WTC11 (cell line): ENCODE results near the gene PHLPP1. TPM values are rescaled to one million over a fixed set of nuclear protein-coding genes. Genes with fewer than 3 reads are reported as not detected.
"Not testable (repeated sequence)": the region's sequence is repeated elsewhere in the genome, so short reads cannot be mapped to it uniquely, and the experiment has no call there.

ENCODE experiments used
- ATAC-seq: fragments of 200-7000 bp; cut with Tn5 transposase; 2 replicates; pipeline ENCODE4 v1.10.0; 2021; ENCODE audit warnings: mild to moderate bottlenecking, moderate library complexity
- CTCF ChIA-PET: fragments of 300-600 bp; sonication (Branson Sonifier 250); formaldehyde crosslinking; loops from one replicate; lab custom pipeline; 2021; ENCODE audit warnings: antibody characterized with exemption; lab: Charles Lee
- POLR2A ChIA-PET: fragments of 350-600 bp; sonication (Branson Sonifier 250); formaldehyde crosslinking; loops from one replicate; lab custom pipeline; 2021; ENCODE audit warnings: antibody characterized with exemption; lab: Charles Lee
- DNase-seq: peaks from one replicate; pipeline ENCODE4 v3.0.0; 2021; ENCODE audit warnings: low spot score
- H3K27ac Mint-ChIP-seq: 2 replicates; pipeline ENCODE4 v1.8.0; 2021; ENCODE audit warnings: mixed read lengths
- H3K27me3 Mint-ChIP-seq: 2 replicates; pipeline ENCODE4 v1.8.0; 2021; ENCODE audit warnings: low read depth, mild to moderate bottlenecking, moderate library complexity, mixed read lengths
- H3K36me3 Mint-ChIP-seq: 2 replicates; pipeline ENCODE4 v1.8.0; 2021; ENCODE audit warnings: mixed read lengths
- H3K4me1 Mint-ChIP-seq: 2 replicates; pipeline ENCODE4 v1.8.0; 2022; ENCODE audit warnings: mixed read lengths
- H3K4me3 Mint-ChIP-seq: 2 replicates; pipeline ENCODE4 v1.8.0; 2021; ENCODE audit warnings: mild to moderate bottlenecking, moderate library complexity, mixed read lengths
- H3K9me3 Mint-ChIP-seq: 2 replicates; pipeline ENCODE4 v1.8.0; 2021; ENCODE audit warnings: mixed read lengths
- AR ChIP-seq: fragments of 250-450 bp; sonication (Bioruptor Pico); IDR thresholded peaks from 2 replicates; pipeline ENCODE4 v1.9.0; 2021; ENCODE audit warnings: mild to moderate bottlenecking
- ATF1 ChIP-seq: sonication (generic); formaldehyde crosslinking; IDR thresholded peaks from 2 replicates; pipeline ENCODE4 v1.8.1; 2023; ENCODE audit warnings: mild to moderate bottlenecking, moderate library complexity, missing genetic modification reagents
- ATF3 ChIP-seq: sonication (generic); formaldehyde crosslinking; conservative IDR thresholded peaks from 2 replicates; pipeline ENCODE4 v1.8.1; 2022; ENCODE audit warnings: mild to moderate bottlenecking, missing genetic modification reagents
- CDX4 ChIP-seq: fragments of 250-450 bp; sonication (Bioruptor Pico); IDR thresholded peaks from 2 replicates; pipeline ENCODE4 v1.9.0; 2021; ENCODE audit warnings: moderate library complexity, mild to moderate bottlenecking, inconsistent platforms, borderline replicate concordance
- E2F4 ChIP-seq: sonication (generic); formaldehyde crosslinking; IDR thresholded peaks from 2 replicates; pipeline ENCODE4 v1.8.1; 2022; ENCODE audit warnings: low read depth, mild to moderate bottlenecking, moderate library complexity, missing genetic modification reagents, borderline replicate concordance
- ELF4 ChIP-seq: sonication (generic); formaldehyde crosslinking; IDR thresholded peaks from 2 replicates; pipeline ENCODE4 v1.8.1; 2022; ENCODE audit warnings: low read depth, mild to moderate bottlenecking, moderate library complexity, missing genetic modification reagents
- ERG ChIP-seq: fragments of 250-450 bp; sonication (Bioruptor Pico); IDR thresholded peaks from 2 replicates; pipeline ENCODE4 v1.8.0; 2021; ENCODE audit warnings: mild to moderate bottlenecking
- FOXJ3 ChIP-seq: sonication (generic); formaldehyde crosslinking; IDR thresholded peaks from 2 replicates; pipeline ENCODE4 v1.9.0; 2021; ENCODE audit warnings: missing genetic modification reagents, mild to moderate bottlenecking, borderline replicate concordance
- IRF2 ChIP-seq: sonication (generic); formaldehyde crosslinking; IDR thresholded peaks from 2 replicates; pipeline ENCODE4 v1.8.0; 2022; ENCODE audit warnings: low read depth, missing genetic modification reagents, borderline replicate concordance
- JUN ChIP-seq: sonication (generic); formaldehyde crosslinking; IDR thresholded peaks from 2 replicates; pipeline ENCODE4 v1.8.0; 2023; ENCODE audit warnings: mild to moderate bottlenecking, missing genetic modification reagents
- NR2C2 ChIP-seq: sonication (generic); formaldehyde crosslinking; IDR thresholded peaks from 2 replicates; pipeline ENCODE4 v1.8.0; 2022; ENCODE audit warnings: mild to moderate bottlenecking, missing genetic modification reagents
- RELA ChIP-seq: sonication (generic); formaldehyde crosslinking; IDR thresholded peaks from 2 replicates; pipeline ENCODE4 v1.8.1; 2022; ENCODE audit warnings: missing genetic modification reagents, mild to moderate bottlenecking, borderline replicate concordance
- RORB ChIP-seq: fragments of 250-450 bp; sonication (Bioruptor Pico); IDR thresholded peaks from 2 replicates; pipeline ENCODE4 v1.9.0; 2021; ENCODE audit warnings: mild to moderate bottlenecking
- SMAD4 ChIP-seq: sonication (generic); formaldehyde crosslinking; IDR thresholded peaks from 2 replicates; pipeline ENCODE4 v1.8.0; 2022; ENCODE audit warnings: mild to moderate bottlenecking, missing genetic modification reagents
- ZNF281 ChIP-seq: sonication (generic); formaldehyde crosslinking; IDR thresholded peaks from 2 replicates; pipeline ENCODE4 v1.8.0; 2023; ENCODE audit warnings: mild to moderate bottlenecking, missing genetic modification reagents
- total RNA-seq: library from RNA; stranded (reverse); gene quantifications from 3 replicates; pipeline ENCODE4 v1.2.3, GENCODE V29; 2021

Gene PHLPP1
- total RNA-seq, 1 experiment from 2014 or later, result 52.0 TPM

GRCh38 chr18:62912885-62913284 lies 197.5 kb downstream of the PHLPP1 start (continued):
- no peak for TF ChIP-seq JUN (CRISPR knock-in tag)
- no peak for TF ChIP-seq ATF1 (CRISPR knock-in tag)
- no peak for TF ChIP-seq ATF3
- TF ChIP-seq ZNF281, result no peak
- no peak for TF ChIP-seq SMAD4 (CRISPR knock-in tag)
- no peak for TF ChIP-seq AR (CRISPR knock-in tag)

GRCh38 chr18:62913824-62914223 lies 198.5 kb downstream of the PHLPP1 start:
- H3K36me3 Mint-ChIP-seq, result peaks cover 26% of the 10 kb centered on the region
- ATAC-seq, H3K27ac Mint-ChIP-seq, DNase-seq, H3K4me1 Mint-ChIP-seq, H3K9me3 Mint-ChIP-seq, H3K4me3 Mint-ChIP-seq, H3K27me3 Mint-ChIP-seq, CTCF ChIA-PET, POLR2A ChIA-PET: not testable (repeated sequence)

- Mint-ChIP-seq H3K9me3 (no peaks in the 10 kb centered on the region), H3K27ac (no peak overlapping the region), H3K36me3 (peaks cover 28% of the 10 kb centered on the region), H3K4me1 (no peaks in the 10 kb centered on the region)
- ChIA-PET POLR2A (no interaction called here), CTCF (no interaction called here)
- DNase-seq (no peak), ATAC-seq (no peak)
- TF ChIP-seq CDX4, result no peak
- TF ChIP-seq ELF4, result no peak
- TF ChIP-seq, all 79 proteins: peak for 0
- Mint-ChIP-seq H3K4me3 (no peak overlapping the region), H3K27me3 (no peaks in the 10 kb centered on the region)
These were observed 199.6 kb downstream of the PHLPP1 start for GRCh38 chr18:62914871-62915392.

GRCh38 chr18:62918361-62918760 lies 203.0 kb downstream of the PHLPP1 start:
- Mint-ChIP-seq H3K9me3 (no peaks in the 10 kb centered on the region), H3K27me3 (no peaks in the 10 kb centered on the region), H3K4me3 (no peak overlapping the region), H3K36me3 (peaks cover 30% of the 10 kb centered on the region), H3K27ac (peak overlapping the region; percentile 62; the same call in 1 of the 2 replicates), H3K4me1 (no peaks in the 10 kb centered on the region)
- ChIA-PET POLR2A (no interaction called here), CTCF (interaction anchor here (1.4 kb wide), 1 partner anchor 203 kb away, joined by 4 read pairs; the partner anchor contains the start of gene PHLPP1)
- ATAC-seq (no peak), DNase-seq (no peak)
- TF ChIP-seq ERG (CRISPR knock-in tag) (no peak), RORB (CRISPR knock-in tag) (no peak), FOXJ3 (CRISPR knock-in tag) (no peak), IRF2 (no peak), AR (CRISPR knock-in tag) (no peak), RELA (CRISPR knock-in tag) (no peak), NR2C2 (CRISPR knock-in tag) (no peak), E2F4 (CRISPR knock-in tag) (no peak), JUN (CRISPR knock-in tag) (no peak)
